Measurements from ENCODE around the gene ZBTB7C. TPM values are rescaled to one million over a fixed set of nuclear protein-coding genes. Genes with fewer than 3 reads are reported as not detected.

ZBTB7C gene
- total and polyA plus RNA-seq, 2 of the 8 experiments (the other 6 are each of a cell fraction or from before 2014, with no cell fraction given): 0.15 to 0.45 TPM

DNA sequence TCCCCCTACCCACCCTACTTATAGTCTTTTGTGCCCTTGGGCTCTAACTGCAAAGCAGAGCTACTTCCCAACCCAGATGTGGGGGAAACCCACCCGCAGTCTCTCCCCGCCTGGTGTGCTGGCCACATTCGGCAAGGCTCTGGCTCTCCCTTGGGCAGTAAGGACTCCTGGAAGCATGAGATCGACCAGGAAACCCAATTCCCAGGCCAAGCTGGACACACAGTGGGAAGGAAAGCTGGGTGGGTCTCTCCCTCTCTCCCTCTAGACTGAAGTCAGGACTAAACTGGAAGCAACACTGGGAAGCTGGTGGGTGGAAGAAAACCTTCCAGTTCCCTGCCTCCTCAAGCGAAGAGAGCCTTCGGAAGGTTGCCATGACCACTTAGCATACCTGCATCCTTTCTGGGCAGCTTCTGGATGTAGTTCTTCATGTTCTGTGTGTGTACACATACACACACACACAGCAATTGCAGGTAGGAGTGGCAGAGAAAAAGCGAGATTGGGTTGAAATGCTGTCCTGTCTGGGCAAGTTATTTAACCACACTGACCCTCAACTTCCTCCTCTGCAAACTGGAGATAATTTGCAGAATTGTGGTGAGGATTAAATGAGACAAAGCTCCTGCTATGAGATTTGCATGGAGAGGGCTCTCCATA, 33.9 kb downstream of the ZBTB7C start:
- Histone ChIP-seq H3K14ac (ENCODE audit: insufficient read length) (no peak overlapping the region), H3K36me3 (ENCODE audit: control insufficient read depth in 2 of 4, insufficient read depth in 4 of 4, low read length in 3 of 4) (no peaks in the 10 kb centered on the region), H3K9ac (replicated peaks in 1 of 4; ENCODE audit: extremely low read depth in 1 of 4, low read depth in 3 of 4, low read length in 3 of 4) (no peak overlapping the region), H3K18ac (ENCODE audit: extremely low read depth, low read length) (no peak overlapping the region), H3K4me1 (replicated peaks in 1 of 4; ENCODE audit: control insufficient read depth in 3 of 4, insufficient read depth in 4 of 4, low read length in 3 of 4) (peaks cover 0 to 10% (median 0%) of the 10 kb centered on the region in 4 experiments; a peak in 3 of 7 replicates), H4K91ac (replicated peaks; ENCODE audit: insufficient read length, low read length) (no peak overlapping the region), H3K56ac (replicated peaks; ENCODE audit: insufficient read length, low read depth, low read length) (no peak overlapping the region), H2BK20ac (ENCODE audit: low read length) (no peak overlapping the region), H4K20me1 (replicated peaks in 1 of 2; ENCODE audit: control insufficient read depth in 1 of 2, insufficient read depth in 2 of 2, low read length in 2 of 2) (no peaks in the 10 kb centered on the region), H2AFZ (ENCODE audit: low read length) (no peak overlapping the region), H3K23me2 (ENCODE audit: low read depth, low read length) (no peaks in the 10 kb centered on the region), H3K27me3 (replicated peaks in 1 of 4; ENCODE audit: control insufficient read depth in 3 of 4, extremely low read depth in 1 of 4, insufficient read depth in 3 of 4, low read length in 3 of 4) (no peaks in the 10 kb centered on the region; a peak in 1 of 7 replicates), H3K79me1 (ENCODE audit: low read depth, low read length) (no peaks in the 10 kb centered on the region), H4K8ac (ENCODE audit: extremely low read depth, insufficient read depth, low read length) (no peak overlapping the region; the same call in 1 of the 2 replicates), H2BK5ac (ENCODE audit: low read depth, low read length) (no peak overlapping the region), H3K23ac (ENCODE audit: insufficient read length) (no peak overlapping the region), H2BK15ac (ENCODE audit: low read length) (no peak overlapping the region), H2BK120ac (replicated peaks; ENCODE audit: low read depth, low read length) (no peak overlapping the region), H3K79me2 (ENCODE audit: control insufficient read depth in 1 of 2, insufficient read depth in 2 of 2, low read length in 2 of 2) (no peaks in the 10 kb centered on the region), H3K4me2 (ENCODE audit: insufficient read depth in 1 of 2, low read depth in 2 of 2, low read length in 2 of 2) (no peak overlapping the region), H3K9me3 (ENCODE audit: insufficient read depth in 2 of 2, low read depth in 1 of 2, low read length in 1 of 2) (no peaks in the 10 kb centered on the region), H2BK12ac (ENCODE audit: low read depth, low read length) (no peak overlapping the region), H2AK5ac (ENCODE audit: low read depth, low read length) (no peak overlapping the region), H3K4ac (replicated peaks; ENCODE audit: insufficient read length, low read depth, low read length) (no peak overlapping the region), H3K4me3 (ENCODE audit: extremely low read depth in 1 of 4, insufficient read depth in 2 of 4, low read depth in 3 of 4, low read length in 4 of 4) (no peak overlapping the region), H4K5ac (ENCODE audit: insufficient read length, low read depth, low read length) (no peak overlapping the region), H3K27ac (ENCODE audit: low read depth, low read length) (no peak overlapping the region)
- ChIA-PET POLR2A (ENCODE audit: partially characterized antibody) (interaction anchor here (0.6 to 1.3 kb wide), 2 partner anchors 13 kb away, joined by 3 to 4 read pairs; no protein-coding TSS in a partner anchor), CTCF (ENCODE audit: partially characterized antibody) (interaction anchor here (0.6 to 2.6 kb wide), 8 partner anchors 10 to 342 kb away, joined by 3 to 11 read pairs (median 3); no protein-coding TSS in a partner anchor)
- 82% methylated on average over 7 of the region's 7 CpGs; no CpG with 5 or more reads in 1 of the 2 experiments for WGBS, 2 experiments (ENCODE audit: extremely low coverage in 1 of 2, insufficient coverage in 1 of 2, insufficient read length in 1 of 2, insufficient replicate concordance in 2 of 2, low coverage in 1 of 2, low lambda C conversion rate in 2 of 2, missing lambda C conversion rate in 1 of 2)
- DNase-seq (ENCODE audit: low read depth in 1 of 2, low spot score in 2 of 2) (no peak), FAIRE-seq (no peak)
- TF ChIP-seq RBBP5 (IDR thresholded peaks at IDR 0.05; ENCODE audit: borderline replicate concordance, low read depth, low read length) (no peak), TBP (IDR thresholded peaks at IDR 0.05; ENCODE audit: low read depth, low read length) (no peak), YY1 (IDR thresholded peaks at IDR 0.05; ENCODE audit: low read depth, low read length) (no peak), SP4 (IDR thresholded peaks at IDR 0.05; ENCODE audit: low read length) (no peak), POLR2A (IDR thresholded peaks at IDR 0.05; ENCODE audit: control extremely low read depth in 1 of 2, low read depth in 2 of 2, low read length in 2 of 2) (no peak), RFX5 (IDR thresholded peaks at IDR 0.05; ENCODE audit: borderline replicate concordance, low read depth, low read length) (no peak), GABPA (IDR thresholded peaks at IDR 0.05; ENCODE audit: borderline replicate concordance, insufficient read depth, low read length) (no peak), KDM4A (IDR thresholded peaks at IDR 0.05; ENCODE audit: low read depth, low read length, severe bottlenecking) (no peak), SP1 (IDR thresholded peaks at IDR 0.05; ENCODE audit: low read depth, low read length) (no peak), POLR2AphosphoS5 (IDR thresholded peaks at IDR 0.05; ENCODE audit: low read depth, low read length) (no peak), MAFK (IDR thresholded peaks at IDR 0.05; ENCODE audit: low read depth, low read length) (no peak)
- TF ChIP-seq, protein P1, sequence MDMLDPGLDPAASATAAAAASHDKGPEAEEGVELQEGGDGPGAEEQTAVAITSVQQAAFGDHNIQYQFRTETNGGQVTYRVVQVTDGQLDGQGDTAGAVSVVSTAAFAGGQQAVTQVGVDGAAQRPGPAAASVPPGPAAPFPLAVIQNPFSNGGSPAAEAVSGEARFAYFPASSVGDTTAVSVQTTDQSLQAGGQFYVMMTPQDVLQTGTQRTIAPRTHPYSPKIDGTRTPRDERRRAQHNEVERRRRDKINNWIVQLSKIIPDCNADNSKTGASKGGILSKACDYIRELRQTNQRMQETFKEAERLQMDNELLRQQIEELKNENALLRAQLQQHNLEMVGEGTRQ (IDR thresholded peaks at IDR 0.05; ENCODE audit: low read length): no peak
- TF ChIP-seq, protein P2, sequence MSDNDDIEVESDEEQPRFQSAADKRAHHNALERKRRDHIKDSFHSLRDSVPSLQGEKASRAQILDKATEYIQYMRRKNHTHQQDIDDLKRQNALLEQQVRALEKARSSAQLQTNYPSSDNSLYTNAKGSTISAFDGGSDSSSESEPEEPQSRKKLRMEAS (IDR thresholded peaks at IDR 0.05): no peak
